DOHH2 (cell line): ENCODE data around the gene FNDC11.

ENCODE experiments used
- H3F3A ChIP-seq: fragments of 200-600 bp; sonication (generic), shearing (Covaris generic); 2 replicates; pipeline ENCODE4 v1.6.0; 2016; ENCODE audit warnings: antibody characterized with exemption, mild to moderate bottlenecking; ENCODE audit not compliant: control insufficient read depth, insufficient read depth
- H3K27ac ChIP-seq: fragments of 200-600 bp; sonication (generic); 2 replicates; pipeline ENCODE4 v1.5.1; 2014; ENCODE audit warnings: low read depth, mild to moderate bottlenecking, low read length, moderate library complexity
- H3K27me3 ChIP-seq: fragments of 200-600 bp; sonication (generic); 2 replicates; pipeline ENCODE4 v1.6.1; 2014; ENCODE audit warnings: mild to moderate bottlenecking, low read length, mixed read lengths; ENCODE audit not compliant: control insufficient read depth
- H3K36me3 ChIP-seq: fragments of 200-600 bp; sonication (generic); 2 replicates; pipeline ENCODE4 v1.6.1; 2014; ENCODE audit warnings: mild to moderate bottlenecking, low read length, moderate library complexity, mixed read lengths; ENCODE audit not compliant: control insufficient read depth
- H3K4me1 ChIP-seq: fragments of 200-600 bp; sonication (generic); 2 replicates; pipeline ENCODE4 v1.6.1; 2014; ENCODE audit warnings: mild to moderate bottlenecking, low read length, mixed read lengths; ENCODE audit not compliant: control insufficient read depth
- H3K4me2 ChIP-seq: fragments of 200-600 bp; sonication (generic); 2 replicates; pipeline ENCODE4 v1.6.0; 2014; ENCODE audit warnings: mild to moderate bottlenecking, low read length, moderate library complexity
- H3K4me3 ChIP-seq: fragments of 200-600 bp; sonication (generic); 2 replicates; pipeline ENCODE4 v1.5.1; 2014; ENCODE audit warnings: mild to moderate bottlenecking, low read length, mixed read lengths
- H3K79me2 ChIP-seq: fragments of 200-600 bp; sonication (generic); 2 replicates; pipeline ENCODE4 v1.6.1; 2014; ENCODE audit warnings: mild to moderate bottlenecking, low read length, mixed read lengths; ENCODE audit not compliant: control insufficient read depth
- H3K9me2 ChIP-seq: fragments of 200-600 bp; sonication (generic); replicated peaks from 2 replicates; pipeline ENCODE4 v1.6.1; 2014; ENCODE audit warnings: mild to moderate bottlenecking, low read length, mixed read lengths; ENCODE audit not compliant: control insufficient read depth
- H3K9me3 ChIP-seq: fragments of 200-600 bp; sonication (generic); 2 replicates; pipeline ENCODE4 v1.6.1; 2014; ENCODE audit warnings: antibody characterized with exemption, low read length, mixed read lengths; ENCODE audit not compliant: control insufficient read depth, insufficient read depth
- H4K20me1 ChIP-seq: fragments of 200-600 bp; sonication (generic); 2 replicates; pipeline ENCODE4 v1.6.0; 2014; ENCODE audit warnings: low read depth, mild to moderate bottlenecking, antibody characterized with exemption, low read length, moderate library complexity; ENCODE audit not compliant: control insufficient read depth, insufficient read depth
- EZH2phosphoT487 ChIP-seq: fragments of 200-600 bp; sonication (generic); IDR thresholded peaks from 2 replicates; pipeline ENCODE4 v1.6.1; 2017; ENCODE audit warnings: borderline replicate concordance, mild to moderate bottlenecking, antibody characterized with exemption, low read length, moderate library complexity, mixed read lengths
- TF ChIP-seq, protein P1 (sequence below): fragments of 200-600 bp; sonication (generic); IDR thresholded peaks from one replicate; pipeline ENCODE4 v1.5.1; 2014; ENCODE audit warnings: antibody characterized with exemption, mild to moderate bottlenecking, low read depth, low read length; ENCODE audit not compliant: poor library complexity, severe bottlenecking

Gene FNDC11

DNA sequence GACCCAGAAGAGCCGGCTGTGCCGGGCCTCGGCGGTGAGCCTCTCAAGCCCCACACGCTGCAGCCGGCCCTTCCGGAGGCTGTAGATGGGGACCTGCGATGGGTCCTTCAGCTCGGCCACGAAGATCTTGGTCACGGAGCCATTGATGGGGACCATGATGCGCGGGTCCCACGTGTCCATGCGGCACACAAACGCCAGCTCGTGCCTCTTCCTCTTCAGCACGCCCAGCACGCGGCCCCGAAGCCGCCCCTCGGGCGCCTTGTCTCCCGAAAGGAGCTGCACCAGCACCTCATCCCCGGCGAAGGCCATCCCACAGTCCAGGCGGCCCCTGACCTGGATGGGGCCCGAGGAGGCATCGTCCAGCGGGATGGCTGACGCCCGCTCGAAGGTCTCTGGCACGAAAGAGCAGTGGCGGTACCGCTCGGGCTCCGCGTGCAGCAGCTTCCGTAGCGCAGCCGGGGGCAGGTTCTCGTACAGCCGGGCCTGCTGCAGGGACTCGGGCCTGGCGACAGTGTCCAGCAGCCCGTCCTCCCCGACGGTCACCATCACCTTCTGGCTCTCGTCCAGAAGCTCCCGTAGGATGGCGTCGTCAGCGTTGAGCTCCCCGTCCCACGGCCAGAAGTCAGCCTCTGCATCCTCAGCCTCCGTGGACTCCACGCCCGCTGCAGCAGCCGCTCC, 11.2 kb downstream of the FNDC11 start:
- TF ChIP-seq, protein P1, sequence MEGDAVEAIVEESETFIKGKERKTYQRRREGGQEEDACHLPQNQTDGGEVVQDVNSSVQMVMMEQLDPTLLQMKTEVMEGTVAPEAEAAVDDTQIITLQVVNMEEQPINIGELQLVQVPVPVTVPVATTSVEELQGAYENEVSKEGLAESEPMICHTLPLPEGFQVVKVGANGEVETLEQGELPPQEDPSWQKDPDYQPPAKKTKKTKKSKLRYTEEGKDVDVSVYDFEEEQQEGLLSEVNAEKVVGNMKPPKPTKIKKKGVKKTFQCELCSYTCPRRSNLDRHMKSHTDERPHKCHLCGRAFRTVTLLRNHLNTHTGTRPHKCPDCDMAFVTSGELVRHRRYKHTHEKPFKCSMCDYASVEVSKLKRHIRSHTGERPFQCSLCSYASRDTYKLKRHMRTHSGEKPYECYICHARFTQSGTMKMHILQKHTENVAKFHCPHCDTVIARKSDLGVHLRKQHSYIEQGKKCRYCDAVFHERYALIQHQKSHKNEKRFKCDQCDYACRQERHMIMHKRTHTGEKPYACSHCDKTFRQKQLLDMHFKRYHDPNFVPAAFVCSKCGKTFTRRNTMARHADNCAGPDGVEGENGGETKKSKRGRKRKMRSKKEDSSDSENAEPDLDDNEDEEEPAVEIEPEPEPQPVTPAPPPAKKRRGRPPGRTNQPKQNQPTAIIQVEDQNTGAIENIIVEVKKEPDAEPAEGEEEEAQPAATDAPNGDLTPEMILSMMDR = no peak
- no peak for TF ChIP-seq EZH2phosphoT487
- Histone ChIP-seq H3K9me2 (no peaks in the 10 kb centered on the region), H3K36me3 (no peaks in the 10 kb centered on the region), H4K20me1 (peaks cover 3% of the 10 kb centered on the region; the same call in 1 of the 2 replicates), H3K4me1 (peaks cover 24% of the 10 kb centered on the region), H3K27me3 (peaks cover 24% of the 10 kb centered on the region), H3F3A (no peaks in the 10 kb centered on the region), H3K4me2 (no peak overlapping the region), H3K27ac (no peak overlapping the region), H3K79me2 (no peaks in the 10 kb centered on the region), H3K9me3 (no peaks in the 10 kb centered on the region), H3K4me3 (no peak overlapping the region)

DNA sequence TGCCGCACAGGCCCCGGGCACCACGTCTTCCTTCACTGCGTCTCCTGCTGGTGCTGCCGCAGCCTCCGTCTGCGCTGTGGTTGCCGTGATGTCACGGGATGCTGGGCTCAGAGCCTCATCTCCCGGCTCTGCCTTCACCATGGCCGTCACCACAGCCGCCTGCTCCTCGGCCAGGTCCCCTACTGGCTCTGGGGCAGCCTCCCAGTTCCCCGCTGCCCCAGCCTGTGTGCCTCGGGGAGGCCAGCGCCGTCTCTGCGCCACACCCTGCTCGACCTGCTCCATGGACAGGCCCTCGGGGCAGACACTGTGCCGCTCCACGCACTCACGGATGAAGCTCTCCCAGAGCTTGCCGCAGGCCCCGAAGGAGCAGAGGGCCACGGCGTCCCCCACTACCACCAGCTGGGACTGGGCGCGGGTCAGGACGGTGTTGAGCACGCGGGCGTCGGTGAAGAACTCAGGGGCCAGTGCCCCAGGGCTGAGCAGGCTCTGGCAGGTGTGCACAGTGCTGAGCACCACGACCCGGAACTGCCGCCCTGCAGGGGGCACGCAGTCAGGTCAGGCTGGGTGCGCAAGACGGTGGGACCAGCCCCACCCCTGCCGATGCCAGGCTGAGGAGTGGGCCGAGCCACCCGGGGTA, 11.9 kb downstream of the FNDC11 start:
- Histone ChIP-seq H3K4me1 (peaks cover 24% of the 10 kb centered on the region), H3F3A (no peaks in the 10 kb centered on the region), H4K20me1 (peaks cover 3% of the 10 kb centered on the region; the same call in 1 of the 2 replicates), H3K79me2 (no peaks in the 10 kb centered on the region), H3K27ac (no peak overlapping the region), H3K36me3 (no peaks in the 10 kb centered on the region), H3K9me2 (no peaks in the 10 kb centered on the region), H3K4me2 (no peak overlapping the region), H3K4me3 (no peak overlapping the region), H3K9me3 (no peaks in the 10 kb centered on the region), H3K27me3 (peaks cover 24% of the 10 kb centered on the region)
- TF ChIP-seq EZH2phosphoT487 = no peak
- TF ChIP-seq, protein P1 = no peak

DNA sequence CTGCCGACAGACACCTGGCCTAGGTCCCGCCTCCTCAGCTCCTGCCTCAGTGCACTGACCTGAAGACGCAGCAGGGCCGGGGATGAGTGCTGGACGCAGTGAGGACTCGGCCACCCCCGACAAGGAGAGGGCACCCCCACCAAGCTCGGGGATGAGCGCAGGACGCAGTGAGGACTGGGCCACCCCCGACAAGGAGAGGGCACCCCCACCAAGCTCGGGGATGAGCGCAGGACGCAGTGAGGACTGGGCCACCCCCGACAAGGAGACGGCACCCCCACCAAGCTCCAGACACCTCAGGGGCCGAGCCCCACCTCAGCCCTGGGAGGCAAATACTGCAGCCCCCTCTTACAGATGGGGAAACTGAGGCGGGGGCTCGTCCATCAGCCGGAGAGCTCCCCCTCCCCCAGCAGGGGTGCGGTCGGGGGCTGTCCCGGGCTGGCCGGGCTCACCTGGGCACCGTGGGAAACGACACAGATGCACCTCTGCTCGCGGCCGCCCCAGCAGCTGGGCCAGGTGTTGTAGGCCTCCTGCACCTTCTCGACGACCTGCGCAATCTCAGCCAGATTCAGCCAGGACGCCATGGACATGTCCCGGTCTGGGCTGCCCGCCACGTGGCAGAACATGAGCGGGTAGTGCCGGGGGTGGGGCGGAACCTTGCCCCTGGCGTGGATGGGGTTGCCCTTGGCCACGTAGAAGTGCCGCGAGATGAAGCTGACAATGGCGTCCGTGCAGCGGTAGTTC, 12.6 kb downstream of the FNDC11 start:
- H3K4me1 ChIP-seq = peaks cover 24% of the 10 kb centered on the region
- no peak overlapping the region for H3K4me2 ChIP-seq
- H3K27ac ChIP-seq = no peak overlapping the region
- TF ChIP-seq, protein P1 = no peak
- TF ChIP-seq EZH2phosphoT487 = no peak
- no peak overlapping the region for H3K4me3 ChIP-seq
- H3K79me2 ChIP-seq = no peaks in the 10 kb centered on the region
- no peaks in the 10 kb centered on the region for H3F3A ChIP-seq
- H3K9me3 ChIP-seq = no peaks in the 10 kb centered on the region
- no peaks in the 10 kb centered on the region for H3K36me3 ChIP-seq
- H3K27me3 ChIP-seq = peaks cover 24% of the 10 kb centered on the region
- no peaks in the 10 kb centered on the region for H3K9me2 ChIP-seq
- H4K20me1 ChIP-seq = peaks cover 3% of the 10 kb centered on the region; the same call in 1 of the 2 replicates
